IPS-20b (cell line): ENCODE results near the gene ALX3.

Experiments used
- H3K27ac ChIP-seq: one replicate; pipeline ENCODE4 v1.5.1; 2013; ENCODE audit warnings: low read length
- H3K27me3 ChIP-seq: 2 replicates; pipeline ENCODE4 v1.6.1; 2013; ENCODE audit warnings: mild to moderate bottlenecking, low read length, inconsistent platforms; ENCODE audit not compliant: insufficient read depth
- H3K36me3 ChIP-seq: 2 replicates; pipeline ENCODE4 v1.6.1; 2013; ENCODE audit warnings: low read depth, mild to moderate bottlenecking, inconsistent platforms, low read length, moderate library complexity; ENCODE audit not compliant: insufficient read depth
- H3K4me1 ChIP-seq: 2 replicates; pipeline ENCODE4 v1.6.1; 2013; ENCODE audit warnings: mild to moderate bottlenecking, control low read depth, inconsistent platforms, low read length, moderate library complexity; ENCODE audit not compliant: insufficient read depth
- H3K4me3 ChIP-seq: 2 replicates; pipeline ENCODE4 v1.5.1; 2013; ENCODE audit warnings: mild to moderate bottlenecking, low read length, inconsistent platforms
- H3K9ac ChIP-seq: 2 replicates; pipeline ENCODE4 v1.6.1; 2013; ENCODE audit warnings: low read depth, mild to moderate bottlenecking, inconsistent platforms, low read length, moderate library complexity
- H3K9me3 ChIP-seq: 2 replicates; pipeline ENCODE4 v1.6.1; 2013; ENCODE audit warnings: mild to moderate bottlenecking, low read depth, low read length, inconsistent platforms; ENCODE audit not compliant: insufficient read depth

ALX3 gene

GRCh38 chr1:110102081-110102480, 31.6 kb upstream of the ALX3 start:
- H3K27me3 ChIP-seq = peaks cover 16% of the 10 kb centered on the region; the same call in 1 of the 2 replicates
- H3K4me1 ChIP-seq = no peaks in the 10 kb centered on the region
- no peaks in the 10 kb centered on the region for H3K9me3 ChIP-seq
- no peaks in the 10 kb centered on the region for H3K36me3 ChIP-seq
- H3K4me3 ChIP-seq = no peak overlapping the region
- no peak overlapping the region for H3K9ac ChIP-seq
- no peak overlapping the region for H3K27ac ChIP-seq

- peaks cover 13% of the 10 kb centered on the region; the same call in 1 of the 2 replicates for H3K27me3 ChIP-seq
- H3K4me1 ChIP-seq = no peaks in the 10 kb centered on the region
- H3K36me3 ChIP-seq = no peaks in the 10 kb centered on the region
- H3K9me3 ChIP-seq = no peaks in the 10 kb centered on the region
- H3K4me3 ChIP-seq = no peak overlapping the region
- no peak overlapping the region for H3K27ac ChIP-seq
- H3K9ac ChIP-seq = no peak overlapping the region
Measured at GRCh38 chr1:110100335-110100734, 29.9 kb upstream of the ALX3 start.

- H3K9ac ChIP-seq = no peak overlapping the region
- no peak overlapping the region for H3K4me3 ChIP-seq
- H3K27me3 ChIP-seq = peaks cover 5% of the 10 kb centered on the region; the same call in 1 of the 2 replicates
Measured at GRCh38 chr1:110098222-110099026, 28.0 kb upstream of the ALX3 start.

GRCh38 chr1:110097507-110098221, 27.2 kb upstream of the ALX3 start:
- Histone ChIP-seq H3K27ac (no peak overlapping the region), H3K9me3 (no peaks in the 10 kb centered on the region), H3K4me1 (no peaks in the 10 kb centered on the region), H3K4me3 (no peak overlapping the region), H3K27me3 (no peaks in the 10 kb centered on the region; the same call in 1 of the 2 replicates), H3K9ac (no peak overlapping the region), H3K36me3 (no peaks in the 10 kb centered on the region)

More at GRCh38 chr1:110098222-110099026, 28.0 kb upstream of the ALX3 start:
- Histone ChIP-seq H3K9me3 (no peaks in the 10 kb centered on the region), H3K4me1 (no peaks in the 10 kb centered on the region), H3K27ac (no peak overlapping the region), H3K36me3 (no peaks in the 10 kb centered on the region)

GRCh38 chr1:110094931-110095654, 24.6 kb upstream of the ALX3 start:
- Histone ChIP-seq H3K27me3 (peaks cover 13% of the 10 kb centered on the region; the same call in 1 of the 2 replicates), H3K4me1 (no peaks in the 10 kb centered on the region; the same call in 1 of the 2 replicates), H3K27ac (no peak overlapping the region), H3K9ac (no peak overlapping the region), H3K36me3 (no peaks in the 10 kb centered on the region), H3K9me3 (no peaks in the 10 kb centered on the region), H3K4me3 (no peak overlapping the region)

GRCh38 chr1:110092991-110093390, 22.5 kb upstream of the ALX3 start:
- no peak overlapping the region for H3K9ac ChIP-seq

GRCh38 chr1:110091791-110092190, 21.3 kb upstream of the ALX3 start:
- no peak overlapping the region for H3K9ac ChIP-seq
- H3K4me3 ChIP-seq = no peak overlapping the region
- H3K36me3 ChIP-seq = no peaks in the 10 kb centered on the region
- H3K4me1 ChIP-seq = no peaks in the 10 kb centered on the region; the same call in 1 of the 2 replicates
- no peak overlapping the region for H3K27ac ChIP-seq
- peaks cover 26% of the 10 kb centered on the region for H3K27me3 ChIP-seq
- no peaks in the 10 kb centered on the region for H3K9me3 ChIP-seq

More at GRCh38 chr1:110092991-110093390, 22.5 kb upstream of the ALX3 start:
- Histone ChIP-seq H3K9me3 (no peaks in the 10 kb centered on the region), H3K36me3 (no peaks in the 10 kb centered on the region), H3K4me3 (no peak overlapping the region), H3K27ac (no peak overlapping the region), H3K4me1 (no peaks in the 10 kb centered on the region; the same call in 1 of the 2 replicates), H3K27me3 (peaks cover 14% of the 10 kb centered on the region)

GRCh38 chr1:110091381-110091780, 20.9 kb upstream of the ALX3 start:
- Histone ChIP-seq H3K4me3 (no peak overlapping the region), H3K36me3 (no peaks in the 10 kb centered on the region), H3K9ac (no peak overlapping the region), H3K27me3 (peaks cover 30% of the 10 kb centered on the region), H3K4me1 (no peaks in the 10 kb centered on the region; the same call in 1 of the 2 replicates), H3K9me3 (no peaks in the 10 kb centered on the region), H3K27ac (no peak overlapping the region)

GRCh38 chr1:110089561-110090275, 19.2 kb upstream of the ALX3 start:
- Histone ChIP-seq H3K4me1 (no peaks in the 10 kb centered on the region; the same call in 1 of the 2 replicates), H3K9me3 (no peaks in the 10 kb centered on the region), H3K27ac (no peak overlapping the region), H3K4me3 (no peak overlapping the region), H3K36me3 (no peaks in the 10 kb centered on the region), H3K27me3 (peaks cover 46% of the 10 kb centered on the region), H3K9ac (no peak overlapping the region)

GRCh38 chr1:110088739-110089316, 18.4 kb upstream of the ALX3 start:
- Histone ChIP-seq H3K36me3 (no peaks in the 10 kb centered on the region), H3K4me3 (no peak overlapping the region), H3K4me1 (no peaks in the 10 kb centered on the region; the same call in 1 of the 2 replicates), H3K27me3 (peaks cover 55% of the 10 kb centered on the region), H3K9me3 (no peaks in the 10 kb centered on the region; the same call in 1 of the 2 replicates), H3K27ac (no peak overlapping the region), H3K9ac (no peak overlapping the region)
